ENCODE results near the gene TMEM45B. TPM values are rescaled to one million over a fixed set of nuclear protein-coding genes. Genes with fewer than 3 reads are reported as not detected.
"Not testable (repeated sequence)": the region's sequence is repeated elsewhere in the genome, so short reads cannot be mapped to it uniquely, and the experiment has no call there.

TMEM45B gene
- total RNA-seq, 1 donor from 2014 or later: not detected

- H3K9me3 Mint-ChIP-seq: no peaks in the 10 kb centered on the region
- H3K27me3 Mint-ChIP-seq (ENCODE audit: low read depth): peaks cover 2% of the 10 kb centered on the region
- no peak overlapping the region for H3K27ac Mint-ChIP-seq (ENCODE audit: unreplicated experiment)
- H3K4me1 Mint-ChIP-seq: peaks cover 4% of the 10 kb centered on the region
- H3K36me3 Mint-ChIP-seq (ENCODE audit: low read depth): no peaks in the 10 kb centered on the region
- no peak overlapping the region for H3K4me3 Mint-ChIP-seq
- no peak for TF ChIP-seq CTCF (conservative IDR thresholded peaks at IDR 0.05)
- no peak for DNase-seq (ENCODE audit: low read depth, low spot score)
These were observed 26.5 kb downstream of the TMEM45B start for GRCh38 chr11:129842138-129842537.

GRCh38 chr11:129846508-129847335 is 31.1 kb downstream of the TMEM45B start:
- no peak overlapping the region for H3K27ac Mint-ChIP-seq (ENCODE audit: unreplicated experiment)
- H3K4me3 Mint-ChIP-seq: no peak overlapping the region
- no peaks in the 10 kb centered on the region for H3K36me3 Mint-ChIP-seq (ENCODE audit: low read depth)
- no peak for DNase-seq (ENCODE audit: low read depth, low spot score)
- H3K4me1 Mint-ChIP-seq: peaks cover 4% of the 10 kb centered on the region
- H3K27me3 Mint-ChIP-seq (ENCODE audit: low read depth): no peaks in the 10 kb centered on the region
- no peaks in the 10 kb centered on the region for H3K9me3 Mint-ChIP-seq
- TF ChIP-seq CTCF (conservative IDR thresholded peaks at IDR 0.05): no peak

- H3K27ac Mint-ChIP-seq (ENCODE audit: unreplicated experiment): not testable (repeated sequence)
These were observed 31.7 kb downstream of the TMEM45B start for GRCh38 chr11:129847361-129847760.

GRCh38 chr11:129849447-129850130 is 33.9 kb downstream of the TMEM45B start:
- H3K27me3 Mint-ChIP-seq (ENCODE audit: low read depth): no peaks in the 10 kb centered on the region
- H3K4me3 Mint-ChIP-seq: no peak overlapping the region
- no peaks in the 10 kb centered on the region for H3K36me3 Mint-ChIP-seq (ENCODE audit: low read depth)
- no peak for TF ChIP-seq CTCF (conservative IDR thresholded peaks at IDR 0.05)
- DNase-seq (ENCODE audit: low read depth, low spot score): no peak
- no peak overlapping the region for H3K27ac Mint-ChIP-seq (ENCODE audit: unreplicated experiment)
- H3K9me3 Mint-ChIP-seq: no peaks in the 10 kb centered on the region
- H3K4me1 Mint-ChIP-seq: peaks cover 4% of the 10 kb centered on the region

More at GRCh38 chr11:129847361-129847760, 31.7 kb downstream of the TMEM45B start:
- not testable (repeated sequence) for DNase-seq (ENCODE audit: low read depth, low spot score); H3K27me3 Mint-ChIP-seq (ENCODE audit: low read depth); H3K36me3 Mint-ChIP-seq (ENCODE audit: low read depth); H3K9me3 Mint-ChIP-seq; H3K4me3 Mint-ChIP-seq; H3K4me1 Mint-ChIP-seq

GRCh38 chr11:129852125-129852740 is 36.6 kb downstream of the TMEM45B start:
- no peak for TF ChIP-seq CTCF (conservative IDR thresholded peaks at IDR 0.05)
- H3K4me3 Mint-ChIP-seq: no peak overlapping the region
- no peak for DNase-seq (ENCODE audit: low read depth, low spot score)
- H3K4me1 Mint-ChIP-seq: no peaks in the 10 kb centered on the region
- H3K27ac Mint-ChIP-seq (ENCODE audit: unreplicated experiment): no peak overlapping the region
- H3K27me3 Mint-ChIP-seq (ENCODE audit: low read depth): no peaks in the 10 kb centered on the region
- no peaks in the 10 kb centered on the region for H3K36me3 Mint-ChIP-seq (ENCODE audit: low read depth)
- H3K9me3 Mint-ChIP-seq: no peaks in the 10 kb centered on the region

Measured in neural crest cell (in vitro differentiated cells).